Inflammatory macrophage treated with lipopolysaccharide for 4 hours (primary cell): ENCODE results near the gene DYNC1I1.
"Not testable (repeated sequence)": the region's sequence is repeated elsewhere in the genome, so short reads cannot be mapped to it uniquely, and the experiment has no call there.

Experiments
- DNase-seq: peaks from one replicate; pipeline ENCODE4 v3.0.0-alpha.2; 2020

The DYNC1I1 gene

DNA sequence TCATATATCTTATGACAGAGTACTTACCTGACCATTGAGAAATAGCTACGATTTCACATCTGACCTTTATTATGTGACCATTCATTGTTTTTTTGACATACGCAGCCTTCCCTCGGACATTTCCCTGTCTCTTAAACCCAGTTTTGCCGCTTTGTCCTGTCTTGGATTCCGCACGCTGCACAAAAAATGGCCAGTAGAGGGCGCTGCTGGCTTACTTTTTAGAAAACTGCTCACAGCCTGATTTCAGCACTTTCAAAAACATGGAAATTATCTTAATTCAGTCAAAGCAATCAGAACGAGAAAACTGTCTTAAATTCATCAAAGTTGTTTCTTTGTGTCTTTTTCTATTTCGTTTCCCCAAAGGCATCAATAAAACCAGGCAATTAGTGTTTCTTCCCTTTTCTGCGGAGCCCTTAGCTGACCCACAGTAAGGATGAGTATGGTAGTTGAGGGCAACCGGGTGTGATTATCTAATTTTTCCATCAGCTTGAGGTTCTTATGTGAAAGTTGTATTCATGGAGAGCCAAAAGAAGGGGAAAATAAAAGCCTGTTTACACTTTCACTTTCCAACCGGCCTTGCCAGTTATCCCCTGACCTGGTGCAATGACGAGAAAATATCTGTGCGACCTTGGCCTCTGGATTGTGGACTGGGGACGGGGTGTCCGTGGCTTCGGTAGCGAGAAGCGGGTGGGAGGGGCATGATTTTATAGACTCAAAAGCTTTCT lies 144.4 kb downstream of the DYNC1I1 start:
- peak; percentile 65 for DNase-seq

DNA sequence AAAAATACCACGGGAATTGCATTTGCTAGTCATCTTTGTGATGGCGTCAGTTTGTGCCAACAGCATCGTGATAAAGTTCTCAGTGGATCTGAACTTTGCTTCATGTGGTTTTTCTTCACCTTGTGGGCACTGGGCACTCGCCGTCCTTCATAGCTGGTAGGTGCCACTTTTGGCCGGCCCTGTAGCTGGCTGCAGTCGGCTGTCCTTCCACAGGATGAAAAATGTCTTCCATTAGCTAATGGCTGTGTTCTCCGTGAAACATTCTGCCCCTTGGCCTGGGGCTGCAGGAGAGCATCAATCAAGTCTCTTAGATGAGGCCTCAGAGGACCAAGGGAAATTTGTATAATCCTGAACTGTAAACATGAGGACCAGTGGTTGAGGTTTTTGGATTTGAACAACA lies 145.3 kb downstream of the DYNC1I1 start:
- no peak for DNase-seq

DNA sequence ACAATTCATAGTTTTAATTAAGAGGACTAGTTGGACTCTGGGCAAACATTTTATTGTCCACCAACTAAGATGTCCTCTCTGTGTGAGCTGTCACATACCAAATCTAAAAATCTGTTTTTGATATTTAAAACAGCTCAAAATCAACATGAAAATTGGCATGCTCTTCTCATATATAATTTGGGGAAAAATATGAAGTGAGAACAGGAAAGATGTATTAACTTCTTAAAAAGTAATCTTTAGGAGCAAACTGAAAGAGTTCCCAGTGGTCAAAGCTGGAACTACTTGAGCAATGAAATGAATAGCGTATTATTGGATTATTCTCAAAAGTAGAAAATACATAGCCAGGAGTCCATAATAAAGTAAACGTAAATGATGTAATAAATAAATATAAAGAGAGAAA lies 147.2 kb downstream of the DYNC1I1 start:
- no peak for DNase-seq

DNA sequence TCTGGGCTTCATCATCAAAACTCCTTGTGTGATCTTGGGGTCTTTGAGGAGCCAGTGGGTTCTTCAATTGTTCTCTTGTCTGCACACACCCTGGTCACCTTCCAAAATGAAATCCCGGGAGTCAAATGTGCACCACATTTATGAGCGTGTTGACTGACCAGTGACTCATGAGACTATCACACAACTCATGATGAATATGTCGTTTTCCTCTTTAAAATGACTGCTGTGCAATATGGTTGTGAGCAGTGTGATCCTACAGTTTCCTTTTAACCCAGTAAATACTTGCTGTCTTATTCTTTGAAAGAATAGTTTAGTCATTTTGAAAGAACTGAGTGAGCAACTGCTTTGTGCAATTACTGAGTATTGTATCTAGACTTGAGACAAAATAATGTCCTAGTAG lies 149.2 kb downstream of the DYNC1I1 start:
- DNase-seq, result peak; percentile 8

DNA sequence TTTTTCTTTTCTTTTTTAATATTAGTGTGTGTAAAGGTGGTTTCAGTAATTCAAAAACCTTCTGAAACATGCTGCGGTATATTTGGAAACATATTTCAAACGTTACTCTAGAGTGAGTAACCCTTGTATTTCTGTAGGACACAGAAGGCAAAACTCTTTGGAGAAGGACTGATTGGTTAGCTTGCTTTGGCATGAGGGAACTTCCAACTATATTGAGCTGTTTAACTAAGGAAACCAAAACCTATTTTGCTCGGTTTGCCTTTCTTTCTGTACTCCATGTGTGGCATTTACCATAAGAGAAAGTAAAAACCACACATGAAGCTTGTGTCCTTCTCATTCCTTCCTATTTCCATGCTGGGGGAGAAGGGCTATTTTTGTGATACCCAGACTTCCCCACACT lies 149.8 kb downstream of the DYNC1I1 start:
- DNase-seq, result no peak

DNA sequence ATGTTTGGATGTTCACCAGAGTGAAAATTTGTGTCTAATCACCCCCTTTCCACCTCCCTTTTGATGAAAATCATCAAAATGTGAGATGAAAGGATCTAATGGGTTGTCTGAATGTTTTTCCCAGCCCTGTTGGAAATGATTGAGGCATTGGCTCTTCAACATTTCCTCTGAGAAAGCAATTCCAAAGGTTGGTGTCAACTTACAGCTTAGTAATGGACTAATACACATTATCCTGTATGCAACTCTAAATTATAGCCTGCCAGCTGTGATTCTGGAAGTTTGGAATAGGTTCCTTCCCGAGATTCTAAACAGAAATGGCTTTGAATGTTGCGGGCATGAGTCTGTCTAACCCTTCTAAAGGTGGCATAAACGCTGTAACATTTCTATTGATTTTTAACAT lies 152.9 kb downstream of the DYNC1I1 start:
- DNase-seq, result no peak

DNA sequence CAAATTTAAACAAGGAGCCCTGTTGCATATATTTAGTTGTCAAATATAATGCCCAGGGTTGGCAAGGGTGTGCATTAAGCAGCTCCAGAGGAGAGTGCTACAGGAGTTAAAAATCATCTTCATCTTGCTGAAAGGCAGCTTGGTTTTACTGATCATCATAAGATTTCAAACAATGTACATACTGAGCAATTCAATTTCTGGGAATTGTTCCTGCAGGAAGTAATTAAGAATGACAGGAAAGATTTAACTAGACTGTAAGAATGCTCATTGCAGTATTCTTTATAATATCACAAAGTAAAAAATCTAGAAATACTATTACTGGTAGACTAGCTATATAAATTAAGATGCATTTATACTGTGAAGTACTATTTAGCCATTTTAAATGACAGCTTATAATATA lies 153.6 kb downstream of the DYNC1I1 start:
- no peak for DNase-seq

DNA sequence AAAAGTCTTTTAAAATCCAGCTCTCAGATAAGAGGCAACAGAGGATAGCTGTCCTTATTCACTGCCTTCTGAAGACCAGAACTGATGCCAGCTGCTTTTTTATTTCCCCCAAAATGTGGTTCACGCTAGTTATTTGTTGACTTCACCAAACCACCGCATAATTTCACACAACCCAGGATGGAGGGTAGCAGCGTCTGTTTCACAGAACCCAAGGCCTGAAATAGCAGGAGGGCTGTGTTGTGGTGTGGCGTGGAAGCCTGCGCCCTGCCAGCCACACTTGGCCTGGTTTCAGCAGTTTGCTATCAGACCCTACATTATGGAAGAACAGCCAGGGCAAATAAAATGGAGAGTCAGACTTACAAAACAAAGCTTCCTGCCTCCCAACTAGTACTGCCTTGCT lies 155.4 kb downstream of the DYNC1I1 start:
- no peak for DNase-seq

DNA sequence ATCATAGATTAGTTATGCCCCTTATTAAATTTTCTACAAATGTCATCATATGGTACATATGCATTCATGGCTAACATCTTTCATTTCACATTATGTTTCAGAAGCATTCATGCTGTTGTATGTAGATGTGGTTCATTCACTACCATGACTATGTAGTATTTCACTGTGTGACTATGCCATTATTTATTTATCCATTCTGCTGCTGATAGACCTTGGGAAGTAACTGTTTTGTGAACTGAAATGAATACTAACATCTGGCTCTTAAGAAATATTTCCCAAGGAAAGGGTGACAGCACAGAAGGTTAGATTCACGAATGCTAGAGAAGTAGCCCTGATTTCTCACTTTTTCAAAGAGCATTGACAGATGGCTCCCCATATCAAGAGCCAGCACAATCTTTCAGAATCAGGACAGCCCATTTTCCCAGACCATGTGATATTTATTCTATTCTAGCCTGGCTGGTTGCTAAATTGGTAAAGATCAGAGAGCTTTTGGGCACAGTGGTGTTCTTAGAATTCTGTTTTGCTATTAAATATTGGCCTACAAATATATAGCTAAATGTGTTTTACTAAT lies 157.4 kb downstream of the DYNC1I1 start:
- no peak for DNase-seq

DNA sequence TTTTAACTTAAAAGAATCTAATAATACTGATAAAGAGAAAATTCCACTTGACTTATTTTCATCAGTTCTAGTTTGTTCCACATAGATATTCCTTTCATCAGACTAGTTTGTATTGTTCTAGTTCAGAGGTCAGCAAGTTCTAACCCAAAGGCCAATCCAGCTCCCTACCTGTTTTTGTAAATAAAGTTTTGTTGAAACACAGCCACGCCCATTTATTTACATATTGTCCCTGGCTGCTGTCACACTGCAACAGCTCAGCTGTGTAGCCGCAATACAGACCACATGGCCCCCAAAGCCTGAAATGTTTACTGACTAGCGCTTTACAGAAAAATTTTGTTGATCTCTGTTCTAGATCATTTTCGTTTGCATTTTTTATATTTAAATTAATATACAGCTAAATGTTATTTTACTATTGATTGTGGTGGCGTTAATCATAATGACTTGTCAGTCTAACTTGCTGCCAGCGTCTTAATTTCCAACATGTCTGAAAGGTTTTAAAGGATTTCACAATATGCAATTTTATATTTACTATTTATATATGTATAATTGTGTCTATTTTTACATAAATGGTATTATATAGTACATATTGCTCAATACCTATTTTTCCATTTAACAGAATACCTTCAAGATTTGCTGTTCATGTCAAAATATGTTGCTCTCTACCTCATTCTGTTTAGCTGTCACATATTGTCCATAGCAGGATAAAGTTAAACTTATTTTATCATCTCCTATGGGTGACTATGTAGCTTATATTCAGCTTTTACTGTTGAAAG lies 159.3 kb downstream of the DYNC1I1 start:
- no peak for DNase-seq

DNA sequence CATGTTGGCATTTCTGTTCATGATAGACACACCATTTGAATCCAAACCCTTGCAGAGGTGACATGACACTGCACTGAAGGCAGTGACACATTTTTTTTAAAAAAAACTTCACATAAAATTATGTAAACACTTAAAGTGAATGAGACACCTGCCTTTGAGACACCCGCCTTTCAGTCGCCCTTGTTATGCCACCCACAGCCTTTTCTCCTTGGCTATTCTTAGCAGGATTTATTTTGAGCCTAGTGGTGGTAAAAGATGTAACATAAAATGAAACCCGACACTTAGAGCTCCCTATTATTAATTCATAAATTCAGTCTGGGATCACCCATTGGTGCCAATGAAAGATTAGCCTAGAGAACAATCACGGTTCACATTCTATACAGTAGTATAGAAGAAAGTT lies 161.3 kb downstream of the DYNC1I1 start:
- DNase-seq, result no peak

DNA sequence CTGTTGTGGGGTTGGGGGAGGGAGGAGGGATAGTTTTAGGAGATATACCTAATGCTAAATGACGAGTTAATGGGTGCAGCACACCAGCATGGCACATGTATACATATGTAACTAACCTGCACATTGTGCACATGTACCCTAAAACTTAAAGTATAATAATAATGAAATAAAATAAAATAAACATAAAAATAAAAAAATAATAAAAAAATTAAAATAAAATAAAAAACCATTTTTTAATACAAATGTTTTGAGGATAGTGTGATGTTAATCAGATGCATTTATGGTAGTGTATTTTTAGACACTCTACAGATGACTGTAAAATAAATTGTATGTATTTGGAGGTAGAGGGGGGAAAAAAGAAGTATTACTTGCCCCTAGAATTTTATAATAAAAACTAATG lies 172.5 kb downstream of the DYNC1I1 start:
- DNase-seq, result not testable (repeated sequence)

DNA sequence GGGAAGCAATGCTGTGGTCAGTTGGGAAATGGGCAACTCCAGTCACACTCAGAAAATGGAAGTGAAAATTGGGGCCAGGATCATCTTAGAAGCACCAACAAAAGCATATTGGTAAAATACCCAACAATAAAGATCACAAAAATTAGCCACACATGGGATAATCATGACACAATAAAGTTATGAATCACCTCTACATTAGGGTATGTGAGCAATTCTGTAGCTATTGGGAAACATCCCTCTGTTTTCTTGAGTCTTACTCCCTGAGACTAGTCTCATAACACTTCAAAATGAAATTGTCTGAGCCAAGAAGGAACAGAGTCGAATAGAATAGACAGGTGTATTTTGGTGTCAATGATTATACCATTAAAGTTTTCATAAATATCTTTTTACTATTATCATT lies 178.3 kb downstream of the DYNC1I1 start:
- DNase-seq, result peak; percentile 6

DNA sequence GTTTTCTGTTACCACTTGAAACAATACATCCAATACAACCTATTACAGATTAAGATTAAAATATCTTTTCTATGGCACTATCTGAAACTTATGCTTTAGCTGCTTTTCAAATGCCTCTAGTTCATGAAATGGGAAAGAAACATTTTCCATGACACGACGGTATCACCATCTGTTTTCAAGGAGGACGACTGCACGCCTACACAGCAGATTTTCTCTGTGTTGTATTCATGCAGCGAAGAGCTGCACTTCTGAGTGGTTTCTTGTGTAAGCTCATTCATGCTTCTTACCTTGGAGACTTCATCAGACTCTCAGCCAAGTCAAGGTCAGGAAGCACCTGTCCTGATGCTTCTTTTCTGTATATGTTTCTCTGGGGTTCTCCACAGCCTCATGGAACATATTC lies 179.2 kb downstream of the DYNC1I1 start:
- DNase-seq, result no peak

DNA sequence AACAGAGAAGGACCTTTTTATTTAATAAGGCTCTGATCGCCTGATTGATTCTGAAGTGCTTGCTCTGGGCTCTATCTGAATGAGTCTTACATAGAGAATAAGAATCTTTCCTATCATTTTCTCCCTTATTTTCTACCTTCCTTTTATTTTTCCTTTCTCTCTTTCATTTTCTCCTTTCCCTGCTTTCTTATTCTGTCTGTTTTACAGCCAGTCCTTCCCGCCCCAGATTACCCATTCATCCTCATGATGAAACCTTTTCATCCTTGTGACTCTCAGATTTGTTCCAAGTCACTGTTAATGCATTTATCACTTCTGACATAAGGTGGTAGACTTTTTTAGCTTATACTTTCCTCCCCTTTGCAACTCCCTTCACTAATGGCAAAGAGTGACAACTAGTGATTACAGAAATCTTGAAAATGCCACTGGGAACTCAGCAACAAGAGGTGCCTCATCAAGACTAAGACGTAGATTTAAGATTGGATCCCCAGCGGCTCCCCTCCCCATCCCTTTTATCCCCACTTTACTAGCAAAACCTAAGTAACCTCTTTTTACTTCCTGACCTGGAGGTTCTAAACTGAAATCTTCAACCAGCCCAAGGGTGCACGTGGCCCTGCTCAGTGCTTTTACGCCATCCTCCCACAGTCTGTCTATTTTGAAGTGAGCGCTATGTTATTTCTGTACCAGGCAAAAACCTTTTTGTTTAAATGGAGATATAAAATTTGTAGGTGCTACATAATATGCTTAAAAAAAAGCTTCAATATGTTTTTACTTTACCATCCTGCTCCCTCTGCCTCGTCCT lies 179.8 kb downstream of the DYNC1I1 start:
- DNase-seq, result no peak

DNA sequence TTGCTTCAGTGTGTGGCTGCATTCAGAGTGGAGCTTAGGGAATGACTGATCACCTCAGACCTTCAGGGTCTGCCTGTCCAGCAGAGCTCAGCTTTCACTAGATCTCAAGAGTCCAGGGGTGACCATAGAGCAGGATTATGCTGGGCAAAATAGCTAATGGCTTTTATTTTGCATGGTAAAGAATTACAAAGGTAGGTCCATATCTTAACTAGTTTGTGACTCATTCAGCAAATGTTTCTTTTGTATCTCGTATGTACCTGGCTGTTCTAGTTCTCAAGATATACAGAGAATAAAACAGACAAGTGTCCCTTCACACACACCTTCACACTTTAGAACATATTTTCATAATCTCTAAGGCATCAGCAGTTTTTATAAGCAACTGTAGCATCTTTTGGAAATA lies 180.5 kb downstream of the DYNC1I1 start:
- DNase-seq, result no peak

DNA sequence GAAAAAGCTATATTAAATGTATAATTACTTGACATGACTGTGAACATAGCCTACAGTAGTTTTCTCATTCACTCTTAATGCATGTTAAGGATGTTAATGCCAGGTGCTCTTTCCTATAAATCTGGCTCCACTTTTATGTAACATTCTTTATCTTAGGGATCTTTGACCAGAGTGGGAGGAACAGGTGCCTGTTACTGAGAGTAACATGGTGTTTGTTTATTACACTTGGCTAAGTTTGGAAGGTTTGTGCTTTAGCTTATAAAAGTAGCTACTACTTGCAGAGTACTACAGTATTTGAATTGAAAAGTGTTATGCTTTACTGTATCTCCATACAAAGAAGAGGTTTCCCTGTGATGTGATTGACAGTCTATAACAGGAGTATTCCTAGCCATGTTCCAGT lies 183.4 kb downstream of the DYNC1I1 start:
- DNase-seq, result no peak

DNA sequence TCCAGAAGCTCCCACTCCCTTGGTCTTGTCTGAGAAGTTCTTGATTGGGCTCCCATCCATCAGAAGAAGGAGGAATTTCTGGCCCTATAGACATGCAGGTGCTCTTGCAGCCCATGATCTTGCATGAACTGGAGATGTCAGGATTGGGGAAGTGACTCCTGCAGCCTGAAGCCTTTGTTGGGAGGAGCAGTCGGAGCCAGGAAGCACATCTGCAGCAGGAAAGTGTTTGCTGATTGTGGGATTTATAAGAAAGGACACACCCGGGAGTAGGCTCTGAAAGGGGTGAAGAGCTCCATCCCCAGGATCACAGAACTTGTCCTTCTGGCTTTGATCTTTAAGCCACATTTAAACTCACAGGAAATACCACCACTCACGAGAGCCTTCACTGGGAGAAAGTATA lies 185.2 kb downstream of the DYNC1I1 start:
- DNase-seq, result no peak

DNA sequence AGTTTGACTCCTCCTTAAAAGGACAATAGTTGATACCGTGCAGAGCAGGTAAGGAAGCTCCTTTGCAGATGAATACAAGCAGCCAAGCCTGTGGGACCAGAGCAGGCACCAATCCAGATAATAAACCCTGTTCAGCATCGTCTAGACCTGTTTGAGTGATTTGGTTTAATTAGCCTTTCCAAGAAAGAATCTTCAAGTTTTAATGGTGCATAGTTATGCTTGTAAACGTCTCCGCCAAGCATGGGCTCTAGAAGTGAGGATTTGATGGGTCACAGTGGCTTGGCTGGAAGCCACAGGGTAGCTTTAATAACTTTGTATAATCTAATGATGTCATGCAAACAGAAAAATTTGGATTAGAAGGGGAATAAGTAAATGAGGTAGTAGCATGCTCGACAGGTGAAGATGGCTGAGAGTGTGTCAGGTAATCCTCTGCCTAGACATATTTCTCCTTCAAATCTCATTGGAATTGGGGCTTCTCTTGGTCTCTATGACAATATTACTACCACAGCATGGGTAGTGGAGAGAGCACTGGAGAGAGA lies 188.4 kb downstream of the DYNC1I1 start:
- no peak for DNase-seq

DNA sequence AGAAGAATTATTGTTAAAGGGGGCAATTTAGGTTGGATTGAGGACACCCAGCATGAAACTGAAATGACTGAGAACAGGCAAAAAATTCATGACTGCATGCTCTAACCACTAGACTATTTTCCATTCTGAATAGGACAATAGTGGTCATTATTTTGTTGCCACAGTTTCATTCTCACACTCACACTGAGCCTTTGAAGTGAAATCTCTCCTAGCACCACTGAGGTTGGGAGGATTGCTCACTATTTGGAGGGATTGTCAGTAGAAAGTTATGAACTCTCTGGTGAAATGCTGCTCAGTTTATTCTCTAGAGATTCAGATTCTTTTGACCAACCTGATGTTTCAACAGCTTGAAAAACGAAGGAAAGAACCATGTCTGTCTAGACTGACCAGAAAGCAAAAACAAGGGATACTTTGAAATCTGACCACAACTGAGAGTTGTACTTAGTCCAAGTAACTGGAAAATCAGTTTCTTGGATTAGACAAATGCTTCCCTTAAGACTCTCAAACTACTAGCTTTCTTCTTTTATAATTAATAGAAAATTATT lies 191.2 kb downstream of the DYNC1I1 start:
- DNase-seq, result no peak

DNA sequence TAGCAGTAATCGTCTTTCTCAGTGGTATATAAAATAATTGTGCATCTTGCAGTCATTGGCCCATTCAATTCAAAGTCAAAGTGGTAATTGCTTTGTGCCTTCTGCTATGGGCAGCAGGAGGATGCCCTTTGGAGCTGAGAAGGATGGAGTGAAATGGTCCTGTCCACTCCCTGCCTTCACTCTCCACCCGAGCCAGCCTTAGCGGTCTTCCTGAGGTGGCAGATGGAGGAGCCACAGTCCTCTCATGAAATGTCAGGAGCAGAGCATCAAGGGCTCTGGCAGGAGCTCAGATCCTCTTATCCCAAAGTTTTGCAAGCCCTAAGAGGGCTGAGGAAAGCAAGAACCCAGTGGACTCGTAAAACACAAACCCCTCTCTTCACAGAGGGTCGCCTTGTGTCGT lies 199.4 kb downstream of the DYNC1I1 start:
- no peak for DNase-seq

DNA sequence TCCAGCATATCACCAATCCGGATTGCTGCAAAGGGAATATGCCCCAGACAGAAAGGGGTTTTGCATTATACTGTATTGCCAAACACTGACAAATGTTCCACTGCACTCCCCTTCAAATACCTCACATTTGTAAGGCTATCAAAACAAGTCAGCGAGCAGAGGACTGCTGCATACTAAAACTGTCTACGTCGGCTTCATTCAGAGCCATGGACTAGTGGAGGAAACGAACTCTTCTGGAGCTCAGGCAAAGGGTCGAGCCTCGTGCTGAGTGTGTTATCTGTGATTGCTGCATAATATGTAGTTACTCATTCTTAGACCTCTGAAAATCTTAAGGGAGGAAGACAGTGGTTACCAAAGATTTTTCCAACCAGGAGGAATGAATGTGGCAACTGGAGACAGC lies 200.2 kb downstream of the DYNC1I1 start:
- no peak for DNase-seq

DNA sequence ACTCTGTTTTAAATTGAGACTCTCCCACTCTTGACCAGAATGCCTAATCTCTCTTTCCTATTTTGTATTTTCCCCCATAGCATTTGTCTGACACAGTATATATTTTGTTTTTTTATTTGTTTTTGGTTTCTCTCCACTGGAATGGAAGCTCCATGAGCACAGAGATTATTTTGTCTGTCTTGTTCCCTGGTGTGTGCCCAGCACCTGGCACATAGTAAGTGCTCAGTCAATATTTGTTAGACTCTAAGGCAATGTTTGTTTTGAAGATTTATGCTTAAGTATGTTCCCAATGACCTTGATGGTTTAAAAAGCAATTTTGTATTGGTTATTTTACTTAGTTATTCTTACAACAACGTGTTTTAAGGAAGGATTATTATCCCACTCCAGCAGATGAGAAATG lies 201.8 kb downstream of the DYNC1I1 start:
- DNase-seq, result no peak
